ENCODE measurements around the gene WDR93. TPM values are rescaled to one million over a fixed set of nuclear protein-coding genes. Genes with fewer than 3 reads are reported as not detected.
"Not testable (repeated sequence)": the region's sequence is repeated elsewhere in the genome, so short reads cannot be mapped to it uniquely, and the experiment has no call there.

The WDR93 gene
- total RNA-seq, 1 experiment from 2014 or later = not detected

DNA sequence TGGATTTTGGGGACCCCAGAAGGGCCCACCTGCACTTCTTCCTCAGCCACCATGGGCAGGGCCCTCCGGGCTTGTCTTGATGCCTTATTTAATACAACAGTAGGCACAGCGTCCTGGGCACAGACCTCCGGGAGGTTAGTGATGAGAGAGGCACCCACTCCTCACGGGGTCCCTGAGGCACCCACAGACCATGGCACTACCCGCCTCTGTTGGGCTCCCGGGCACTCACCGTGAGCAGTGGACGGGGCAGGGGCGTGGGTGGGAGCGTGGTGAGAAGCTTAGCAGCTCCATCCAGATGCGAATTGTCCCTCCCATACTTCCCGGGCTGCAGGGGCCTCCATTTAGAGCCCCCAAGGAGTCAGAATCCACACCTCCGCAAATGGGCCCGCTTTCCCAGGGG lies 85.2 kb downstream of the WDR93 start:
- no peak overlapping the region for H3K27ac ChIP-seq
- H3K36me3 ChIP-seq = no peaks in the 10 kb centered on the region
- DNase-seq = no peak
- H3K27me3 ChIP-seq = 0 out of 2 replicates have a peak, but pooled peaks cover 5% of the 10 kb centered on the region
- H3K4me1 ChIP-seq = no peaks in the 10 kb centered on the region
- no peak overlapping the region for H3K4me3 ChIP-seq
- H3K9me3 ChIP-seq (replicated peaks) = no peaks in the 10 kb centered on the region

DNA sequence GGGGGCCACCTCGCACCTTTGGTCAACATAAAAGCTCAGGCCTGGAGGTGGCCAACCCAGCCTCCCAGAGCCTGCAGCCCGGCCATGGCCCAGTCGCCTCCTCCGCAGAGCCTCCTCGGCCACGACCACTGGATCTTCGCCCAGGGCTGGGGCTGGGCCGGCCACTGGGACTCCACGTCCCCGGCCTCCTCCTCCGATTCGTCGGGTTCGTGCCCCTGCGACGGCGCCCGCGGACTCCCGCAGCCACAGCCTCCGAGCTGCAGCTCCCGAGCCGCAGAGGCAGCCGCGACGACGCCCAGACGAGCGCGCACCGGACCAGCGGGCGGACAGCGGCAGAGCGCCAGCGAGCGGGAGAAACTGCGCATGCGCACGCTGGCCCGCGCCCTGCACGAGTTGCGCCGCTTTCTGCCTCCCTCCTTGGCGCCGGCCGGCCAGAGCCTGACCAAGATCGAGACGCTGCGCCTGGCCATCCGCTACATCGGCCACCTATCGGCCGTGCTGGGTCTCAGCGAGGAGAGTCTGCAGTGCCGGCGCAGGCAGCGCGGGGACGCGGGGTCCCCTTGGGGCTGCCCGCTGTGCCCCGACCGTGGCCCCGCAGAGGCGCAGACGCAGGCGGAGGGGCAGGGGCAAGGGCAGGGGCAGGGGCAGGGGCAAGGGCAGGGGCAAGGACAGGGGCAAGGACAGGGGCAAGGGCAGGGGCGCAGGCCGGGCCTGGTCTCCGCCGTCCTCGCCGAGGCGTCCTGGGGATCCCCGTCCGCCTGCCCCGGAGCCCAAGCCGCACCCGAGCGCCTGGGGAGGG lies 85.9 kb downstream of the WDR93 start, which contains the start of gene MESP2:
TSS of gene MESP2 (plus strand) at position 59 of the 799 bp plus-strand sequence. CDS start at position 85, 26 bp downstream.
- DNase-seq = peak; percentile 36 to 54
- Histone ChIP-seq H3K4me1 (no peaks in the 10 kb centered on the region), H3K36me3 (no peaks in the 10 kb centered on the region), H3K27ac (no peak within 1 kb of the TSS), H3K4me3 (peak within 1 kb of the TSS; percentile 40), H3K9me3 (replicated peaks) (no peaks in the 10 kb centered on the region), H3K27me3 (0 out of 2 replicates have a peak, but pooled peaks cover 5% of the 10 kb centered on the region)

DNA sequence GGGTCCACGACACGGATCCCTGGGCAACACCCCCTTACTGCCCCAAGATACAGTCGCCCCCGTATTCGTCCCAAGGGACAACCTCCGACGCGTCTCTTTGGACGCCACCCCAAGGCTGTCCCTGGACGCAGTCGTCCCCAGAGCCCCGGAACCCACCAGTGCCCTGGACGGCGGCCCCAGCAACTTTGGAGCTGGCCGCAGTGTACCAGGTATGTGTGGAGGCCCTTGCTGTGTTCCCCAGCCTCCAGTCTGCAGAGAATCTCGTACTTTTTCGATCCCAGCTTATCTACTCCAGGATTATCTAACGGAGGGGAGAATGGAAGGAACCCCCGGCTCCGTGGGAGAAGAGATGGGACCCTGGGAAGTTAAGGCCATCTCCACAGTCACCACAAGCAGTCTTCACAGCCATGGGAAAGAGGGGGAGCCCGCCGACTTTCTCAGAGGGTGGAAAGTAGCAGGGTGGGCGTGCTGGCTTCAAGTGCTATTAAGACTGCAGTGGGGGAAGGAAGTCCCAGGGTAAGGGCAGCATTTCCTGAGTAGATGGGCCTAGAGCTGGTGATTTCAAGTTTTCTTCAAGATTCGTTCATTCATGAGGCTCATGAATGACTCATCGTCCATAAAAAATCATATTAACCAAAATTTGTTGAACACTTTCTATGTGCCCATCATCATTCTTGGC lies 86.6 kb downstream of the WDR93 start:
- no peaks in the 10 kb centered on the region for H3K4me1 ChIP-seq
- H3K27me3 ChIP-seq = 0 out of 2 replicates have a peak, but pooled peaks cover 6% of the 10 kb centered on the region
- no peak overlapping the region for H3K27ac ChIP-seq
- no peaks in the 10 kb centered on the region for H3K9me3 ChIP-seq (replicated peaks)
- H3K36me3 ChIP-seq = no peaks in the 10 kb centered on the region
- DNase-seq = no peak
- no peak overlapping the region for H3K4me3 ChIP-seq

DNA sequence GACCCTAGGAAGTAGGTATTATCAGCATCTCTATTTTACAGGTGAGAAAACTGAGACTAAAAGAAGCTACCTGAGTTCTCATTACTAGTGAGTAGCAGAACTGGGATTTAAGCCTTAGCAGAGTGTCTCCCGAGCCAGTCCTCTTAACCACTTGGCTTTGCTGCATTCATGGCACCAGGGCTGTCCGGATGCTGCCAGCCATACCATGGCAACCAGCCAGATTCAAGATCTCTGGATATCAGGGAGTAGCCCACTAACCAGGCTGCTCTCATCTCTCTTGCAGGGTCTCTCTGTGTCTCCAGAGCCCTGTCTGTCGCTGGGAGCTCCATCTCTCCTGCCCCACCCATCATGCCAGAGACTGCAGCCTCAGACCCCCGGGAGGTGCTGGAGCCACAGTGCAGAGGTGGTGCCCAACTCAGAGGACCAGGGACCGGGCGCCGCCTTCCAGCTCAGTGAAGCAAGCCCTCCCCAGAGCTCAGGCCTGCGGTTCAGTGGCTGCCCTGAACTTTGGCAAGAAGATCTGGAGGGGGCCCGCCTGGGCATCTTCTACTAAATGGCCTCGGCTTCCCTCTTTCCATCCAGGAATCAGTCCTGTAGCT lies 87.3 kb downstream of the WDR93 start:
- Histone ChIP-seq H3K27me3 (0 out of 2 replicates have a peak, but pooled peaks cover 9% of the 10 kb centered on the region), H3K4me3 (no peak overlapping the region), H3K27ac (no peak overlapping the region), H3K36me3 (no peaks in the 10 kb centered on the region), H3K4me1 (no peaks in the 10 kb centered on the region), H3K9me3 (replicated peaks) (no peaks in the 10 kb centered on the region)
- DNase-seq = no peak

DNA sequence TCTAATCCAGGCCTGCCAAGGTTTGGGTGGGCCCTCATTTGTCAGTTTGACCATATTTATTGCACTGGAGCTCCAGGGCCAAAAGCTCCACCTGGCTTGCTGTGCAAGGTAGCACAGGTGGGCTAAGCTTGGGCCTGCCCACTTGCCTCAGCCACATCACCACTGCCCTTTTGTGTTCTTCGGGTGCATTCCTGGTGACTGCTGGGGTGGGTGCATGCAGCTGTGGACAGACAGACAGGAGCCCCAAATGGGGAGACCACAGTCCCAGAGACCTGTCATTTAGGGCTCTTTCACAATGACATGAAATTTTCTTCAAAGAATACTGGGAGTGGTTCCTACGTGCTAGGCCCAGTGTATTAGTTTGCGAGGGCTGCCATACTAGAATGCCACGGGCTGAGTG lies 88.2 kb downstream of the WDR93 start:
- H3K27me3 ChIP-seq = 0 out of 2 replicates have a peak, but pooled peaks cover 9% of the 10 kb centered on the region
- no peaks in the 10 kb centered on the region for H3K9me3 ChIP-seq (replicated peaks)
- no peak overlapping the region for H3K4me3 ChIP-seq
- no peaks in the 10 kb centered on the region for H3K36me3 ChIP-seq
- DNase-seq = no peak
- no peak overlapping the region for H3K27ac ChIP-seq
- H3K4me1 ChIP-seq = no peaks in the 10 kb centered on the region

DNA sequence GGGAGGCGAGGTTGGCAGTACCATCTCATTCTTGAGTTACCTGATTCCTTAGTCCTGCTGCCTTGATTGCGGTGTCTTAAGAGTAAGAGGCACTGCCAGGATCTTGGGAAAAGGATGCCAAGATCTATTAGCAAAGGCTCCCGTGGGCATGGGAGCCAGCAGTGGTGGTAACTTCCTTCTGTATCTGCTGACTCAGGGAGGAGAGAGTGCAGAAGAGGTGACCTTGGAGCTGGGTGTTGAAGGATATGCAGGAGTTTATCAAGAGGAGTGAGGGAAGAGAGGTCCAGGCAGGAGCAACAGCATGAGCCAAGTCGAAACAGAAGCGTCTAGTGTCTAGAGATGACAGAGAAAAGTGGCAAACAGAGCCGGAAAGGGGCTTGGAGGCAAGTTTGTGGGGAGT lies 90.0 kb downstream of the WDR93 start:
- Histone ChIP-seq H3K36me3 (no peaks in the 10 kb centered on the region), H3K27ac (no peak overlapping the region), H3K4me1 (no peaks in the 10 kb centered on the region), H3K9me3 (replicated peaks) (no peaks in the 10 kb centered on the region), H3K27me3 (0 out of 2 replicates have a peak, but pooled peaks cover 9% of the 10 kb centered on the region), H3K4me3 (no peak overlapping the region)
- DNase-seq = no peak

DNA sequence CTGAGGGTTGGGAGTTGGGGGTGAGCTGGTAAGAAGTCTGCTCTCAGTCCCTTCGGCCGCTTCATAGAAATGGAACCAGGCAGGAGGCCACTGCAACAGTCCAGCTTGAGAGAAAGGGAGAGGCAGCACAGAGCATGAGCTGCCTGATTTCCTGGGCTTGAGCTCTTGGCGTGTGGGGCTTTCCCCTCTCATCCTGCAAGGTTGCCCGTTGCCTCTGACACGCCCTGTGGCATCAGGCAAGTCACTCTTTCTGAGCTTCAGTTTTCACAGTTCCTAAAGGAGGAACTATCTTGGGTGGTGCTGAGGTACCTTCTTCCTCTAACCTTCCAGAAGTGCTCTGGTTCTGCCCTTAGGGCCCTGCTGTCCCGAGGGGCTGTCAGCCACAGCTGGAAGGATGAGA lies 90.4 kb downstream of the WDR93 start:
- no peak overlapping the region for H3K4me3 ChIP-seq
- H3K27ac ChIP-seq = no peak overlapping the region
- 0 out of 2 replicates have a peak, but pooled peaks cover 9% of the 10 kb centered on the region for H3K27me3 ChIP-seq
- no peaks in the 10 kb centered on the region for H3K4me1 ChIP-seq
- H3K9me3 ChIP-seq (replicated peaks) = no peaks in the 10 kb centered on the region
- no peak for DNase-seq
- H3K36me3 ChIP-seq = no peaks in the 10 kb centered on the region

DNA sequence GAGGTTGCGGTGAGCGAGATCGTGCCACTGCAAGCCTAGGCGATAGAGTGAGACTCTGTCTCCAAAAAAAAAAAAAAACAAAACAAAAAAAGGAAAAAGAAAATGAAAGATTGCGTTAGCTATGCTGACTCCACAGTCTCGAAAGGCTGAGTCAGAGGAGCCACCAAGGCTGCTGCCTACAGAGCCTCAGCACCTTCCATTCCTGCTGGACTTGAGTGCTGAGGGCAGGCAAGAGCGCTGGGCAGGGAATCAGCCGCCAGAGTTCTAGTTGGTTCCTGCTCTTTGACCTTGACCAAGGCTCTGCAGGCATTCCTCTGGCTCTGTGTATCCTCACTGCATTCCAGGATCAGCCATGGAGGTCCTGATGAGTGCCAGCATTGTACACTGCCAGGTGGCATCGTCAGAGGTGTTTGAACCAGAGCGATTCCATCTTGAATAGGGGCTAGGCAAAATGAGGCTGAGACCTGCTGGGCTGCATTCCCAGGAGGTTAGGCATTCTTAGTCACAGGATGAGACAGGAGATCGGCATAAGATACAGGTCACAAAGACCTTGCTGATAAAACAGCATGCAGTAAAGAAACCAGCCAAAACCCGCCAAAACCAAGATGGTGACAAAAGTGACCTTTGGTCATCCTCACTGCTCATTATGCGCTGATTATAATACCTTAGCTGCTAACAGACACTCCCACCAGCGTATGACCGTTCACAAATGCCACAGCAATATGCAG lies 91.4 kb downstream of the WDR93 start:
- no peaks in the 10 kb centered on the region for H3K36me3 ChIP-seq
- 0 out of 2 replicates have a peak, but pooled peaks cover 9% of the 10 kb centered on the region for H3K27me3 ChIP-seq
- H3K9me3 ChIP-seq (replicated peaks) = no peaks in the 10 kb centered on the region
- H3K27ac ChIP-seq = no peak overlapping the region
- H3K4me1 ChIP-seq = no peaks in the 10 kb centered on the region
- no peak overlapping the region for H3K4me3 ChIP-seq
- no peak for DNase-seq

DNA sequence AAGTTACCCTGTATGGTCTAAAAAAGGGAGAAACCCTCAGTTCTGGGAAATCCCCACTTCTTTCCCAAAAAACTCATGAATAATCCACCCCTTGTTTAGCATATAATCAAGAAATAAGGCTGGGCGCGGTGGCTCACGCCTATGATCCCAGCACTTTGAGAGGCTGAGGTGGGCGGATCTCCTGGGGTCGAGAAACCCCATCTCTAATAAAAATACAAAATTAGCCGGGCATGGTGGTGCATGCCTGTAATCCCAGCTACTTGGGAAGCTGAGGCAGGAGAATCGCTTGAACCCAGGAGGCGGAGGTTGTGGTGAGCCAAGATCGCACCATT lies 92.0 kb downstream of the WDR93 start:
- H3K27me3 ChIP-seq; DNase-seq; H3K4me1 ChIP-seq; H3K36me3 ChIP-seq; H3K27ac ChIP-seq; H3K9me3 ChIP-seq (replicated peaks); H3K4me3 ChIP-seq: not testable (repeated sequence)

DNA sequence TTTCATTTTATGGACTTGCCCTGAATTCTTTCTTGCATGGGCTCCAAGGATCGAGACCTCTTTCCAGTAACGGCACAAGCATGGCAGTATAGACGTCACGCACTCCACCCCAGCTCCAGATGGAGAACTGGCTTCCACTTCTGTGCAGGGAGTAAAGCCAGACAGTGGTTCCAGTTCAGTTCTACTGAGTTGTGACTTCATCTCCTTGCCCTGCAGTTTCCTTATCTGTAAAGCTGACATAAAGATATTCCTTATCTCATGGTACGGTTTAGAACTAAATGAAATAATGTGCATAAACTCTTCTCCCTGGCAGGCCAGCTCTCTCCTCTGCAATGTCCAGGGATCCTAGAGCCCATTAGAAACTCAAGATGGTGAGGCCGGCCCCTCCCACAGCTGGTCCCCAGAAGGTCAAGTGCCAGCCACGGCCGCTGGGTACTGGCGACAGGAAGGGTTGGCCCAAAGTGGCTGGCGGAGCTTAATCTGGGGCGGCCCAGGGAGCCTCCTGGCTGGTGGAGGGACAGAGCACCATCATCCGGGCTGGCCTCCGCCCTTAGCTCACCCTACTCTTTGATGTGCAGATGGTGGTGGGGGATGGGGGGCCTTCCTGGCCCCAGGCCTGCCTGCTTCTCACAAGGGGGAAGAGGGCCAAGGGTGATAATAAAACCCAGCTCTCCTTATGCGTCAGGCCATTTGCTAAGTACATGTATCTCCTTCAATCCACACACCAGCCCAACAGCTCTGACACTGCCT lies 92.7 kb downstream of the WDR93 start:
- Histone ChIP-seq H3K9me3 (replicated peaks) (peaks cover 7% of the 10 kb centered on the region; the same call in 1 of the 2 replicates), H3K36me3 (no peaks in the 10 kb centered on the region), H3K27ac (no peak overlapping the region), H3K27me3 (0 out of 2 replicates have a peak, but pooled peaks cover 9% of the 10 kb centered on the region), H3K4me1 (no peaks in the 10 kb centered on the region), H3K4me3 (no peak overlapping the region)
- no peak for DNase-seq

DNA sequence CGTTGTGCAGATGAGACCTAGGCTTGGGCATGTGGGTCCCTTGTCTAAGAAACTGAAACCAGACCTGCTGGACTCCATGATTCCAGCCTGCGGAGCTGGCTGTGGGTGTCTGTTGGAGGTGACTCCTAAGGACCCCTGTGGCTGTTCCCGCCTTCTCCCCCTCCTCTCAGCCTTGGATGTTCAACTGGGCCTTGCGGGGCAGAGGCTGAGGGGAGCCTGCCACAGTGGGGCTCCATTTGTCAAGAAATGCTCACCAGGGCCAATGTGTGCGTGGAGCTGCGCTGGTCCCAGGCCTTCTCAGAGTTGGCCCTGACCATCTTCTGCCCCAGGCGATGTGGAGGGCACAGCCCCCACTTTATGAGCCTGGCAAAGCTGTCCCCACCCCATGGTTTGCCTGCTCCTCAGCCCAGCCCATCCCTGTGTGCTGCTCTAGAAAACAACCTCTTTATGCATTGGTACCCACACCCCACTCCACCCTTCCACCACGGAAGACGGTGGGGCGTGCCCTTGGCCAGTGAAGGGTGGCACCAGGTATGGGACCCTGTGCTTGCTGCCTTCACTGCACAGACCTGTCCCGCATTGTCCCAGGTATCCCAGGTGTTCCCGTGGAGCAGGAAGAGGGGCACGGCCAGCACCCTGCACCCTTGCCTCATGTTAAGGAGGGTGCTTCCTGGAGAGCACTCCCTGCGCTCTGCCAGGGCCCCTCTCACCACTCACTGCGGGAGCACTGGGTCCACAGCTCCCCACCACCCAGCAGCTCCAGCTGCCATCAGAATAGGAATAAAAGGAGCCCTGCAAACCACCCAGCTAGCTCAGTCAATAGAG lies 93.5 kb downstream of the WDR93 start:
- H3K27ac ChIP-seq = no peak overlapping the region
- H3K9me3 ChIP-seq (replicated peaks) = peaks cover 7% of the 10 kb centered on the region; the same call in 1 of the 2 replicates
- 0 out of 2 replicates have a peak, but pooled peaks cover 9% of the 10 kb centered on the region for H3K27me3 ChIP-seq
- H3K4me1 ChIP-seq = no peaks in the 10 kb centered on the region
- H3K36me3 ChIP-seq = no peaks in the 10 kb centered on the region
- no peak for DNase-seq
- no peak overlapping the region for H3K4me3 ChIP-seq

DNA sequence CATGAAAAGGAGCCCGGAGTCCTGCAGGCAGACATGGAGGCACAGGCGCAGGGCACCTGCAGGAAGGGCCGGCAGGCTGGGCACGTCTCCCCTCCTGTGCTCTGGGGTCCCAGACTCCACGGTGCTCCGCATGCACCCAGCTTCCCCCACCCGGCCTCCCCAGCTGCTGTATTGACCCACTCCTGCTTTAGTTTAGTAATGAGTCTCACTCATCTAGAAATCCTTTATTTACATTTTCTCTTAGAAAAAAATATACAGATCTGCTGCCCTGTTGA lies 94.0 kb downstream of the WDR93 start:
- Histone ChIP-seq H3K4me1 (no peaks in the 10 kb centered on the region), H3K9me3 (replicated peaks) (peaks cover 7% of the 10 kb centered on the region; the same call in 1 of the 2 replicates), H3K27ac (no peak overlapping the region), H3K27me3 (0 out of 2 replicates have a peak, but pooled peaks cover 9% of the 10 kb centered on the region), H3K4me3 (no peak overlapping the region), H3K36me3 (no peaks in the 10 kb centered on the region)
- DNase-seq = no peak

DNA sequence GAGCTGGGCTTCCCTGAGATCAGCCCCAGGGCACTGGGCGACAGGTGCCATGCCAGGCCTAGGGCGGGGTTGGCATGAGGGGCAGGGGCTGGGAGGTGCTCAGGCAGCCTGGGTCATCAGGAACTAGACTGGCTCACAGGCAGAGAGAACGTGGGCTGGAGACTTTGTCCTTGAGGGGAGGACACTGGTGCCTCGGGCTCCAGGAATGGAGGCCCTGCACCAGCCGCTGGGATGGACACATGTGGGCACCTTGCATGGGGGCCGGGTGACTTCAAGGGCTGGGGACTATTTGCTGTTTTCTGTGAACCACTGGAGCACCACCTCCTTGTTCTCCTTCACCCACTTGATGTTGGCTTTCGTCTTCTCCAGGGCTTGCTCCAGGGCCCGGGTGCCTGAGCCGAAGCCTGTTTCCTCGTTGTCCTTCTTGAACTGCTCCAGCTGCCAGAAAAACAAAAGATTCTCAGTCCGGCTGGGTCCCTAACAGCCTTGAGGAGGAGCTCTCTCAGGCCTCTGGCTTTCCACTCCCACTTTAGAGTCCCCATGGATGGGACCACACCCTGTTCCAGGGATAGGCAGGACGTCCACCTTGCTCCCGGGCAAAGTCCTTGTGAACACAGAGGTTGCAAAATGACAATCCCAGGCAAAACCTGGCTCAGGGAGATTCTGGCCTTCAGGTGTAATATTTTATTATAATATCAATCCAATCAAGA lies 94.6 kb downstream of the WDR93 start:
- DNase-seq = no peak
- 0 out of 2 replicates have a peak, but pooled peaks cover 8% of the 10 kb centered on the region for H3K27me3 ChIP-seq
- no peak overlapping the region for H3K4me3 ChIP-seq
- no peaks in the 10 kb centered on the region for H3K36me3 ChIP-seq
- H3K4me1 ChIP-seq = no peaks in the 10 kb centered on the region
- peaks cover 7% of the 10 kb centered on the region; the same call in 1 of the 2 replicates for H3K9me3 ChIP-seq (replicated peaks)
- no peak overlapping the region for H3K27ac ChIP-seq

Measured in SJCRH30 (cell line).